DMS79 treated with DMSO at 0.1 percent for 48 hours (cell line): Measurements from ENCODE around the gene SLC35B4.

ENCODE experiments used
- DNase-seq: peaks from one replicate; lab custom pipeline; 2025; lab: John Stamatoyannopoulos, UW

The SLC35B4 gene, protein sequence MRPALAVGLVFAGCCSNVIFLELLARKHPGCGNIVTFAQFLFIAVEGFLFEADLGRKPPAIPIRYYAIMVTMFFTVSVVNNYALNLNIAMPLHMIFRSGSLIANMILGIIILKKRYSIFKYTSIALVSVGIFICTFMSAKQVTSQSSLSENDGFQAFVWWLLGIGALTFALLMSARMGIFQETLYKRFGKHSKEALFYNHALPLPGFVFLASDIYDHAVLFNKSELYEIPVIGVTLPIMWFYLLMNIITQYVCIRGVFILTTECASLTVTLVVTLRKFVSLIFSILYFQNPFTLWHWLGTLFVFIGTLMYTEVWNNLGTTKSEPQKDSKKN

DNA sequence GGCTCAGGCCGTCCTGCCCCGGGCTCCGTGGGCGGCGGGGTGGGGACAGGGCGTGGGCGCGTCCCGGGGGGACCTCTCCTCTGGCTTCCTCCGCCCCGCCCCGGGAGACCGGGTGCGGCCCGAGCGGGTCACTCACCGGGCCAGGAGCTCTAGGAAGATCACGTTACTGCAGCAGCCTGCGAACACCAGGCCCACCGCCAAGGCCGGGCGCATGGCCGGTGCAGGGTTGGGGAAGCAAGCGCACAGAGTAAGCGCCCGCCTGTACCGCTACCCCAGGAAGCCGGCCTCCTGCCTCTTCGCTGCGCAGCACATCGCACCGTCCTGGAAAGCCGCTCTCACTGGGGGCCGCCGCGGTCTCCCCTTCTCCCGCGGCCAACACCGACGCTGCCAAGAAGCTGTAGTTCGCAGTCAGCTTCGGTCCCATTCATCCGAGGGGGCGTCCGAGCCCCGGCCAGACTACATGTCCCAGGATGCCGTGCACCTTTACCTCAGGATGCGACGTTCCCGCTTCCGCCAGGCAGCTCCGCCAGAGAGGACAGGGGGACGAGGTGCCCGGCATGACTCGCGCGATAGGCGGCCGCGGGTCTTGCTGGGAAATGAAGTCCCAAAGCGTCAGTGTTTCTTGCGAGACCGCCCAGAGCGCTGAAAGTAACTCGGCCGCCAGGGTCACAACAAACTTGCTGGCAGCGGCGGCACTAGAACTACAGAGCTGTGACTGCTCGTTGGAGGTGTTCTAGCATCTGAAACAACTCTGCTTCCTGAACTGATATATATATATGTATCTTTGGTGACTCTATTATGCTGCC lies at the start of gene SLC35B4:
SLC35B4 (minus strand) TSS at position 392 of the 806 bp plus-strand sequence; CDS start at position 213, 179 bp downstream.
- DNase-seq = peak; percentile 94

DNA sequence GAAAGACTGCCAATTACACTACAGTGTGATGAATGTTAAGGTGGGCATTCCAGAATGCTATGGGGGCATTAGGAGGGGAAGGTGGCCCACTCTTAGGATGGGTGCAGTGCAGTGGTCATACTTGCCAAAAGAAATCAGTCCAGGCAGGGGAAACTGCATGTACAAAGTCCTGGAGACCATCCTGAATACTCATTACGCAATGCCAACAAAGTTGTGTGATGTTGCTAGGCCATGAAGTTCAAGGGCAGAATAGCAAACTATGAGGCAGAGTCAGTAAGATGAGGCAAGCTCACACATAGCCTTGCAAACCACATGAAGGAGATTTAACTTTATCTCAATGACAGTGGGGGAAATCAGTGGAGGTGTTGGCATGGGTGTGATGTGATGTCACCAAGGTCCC lies 49.8 kb upstream of the SLC35B4 start:
- no peak for DNase-seq

GRCh38 chr7:134365341-134366054 lies 48.8 kb upstream of the SLC35B4 start:
- DNase-seq = no peak

- no peak for DNase-seq
Observed at GRCh38 chr7:134364619-134365037, 47.9 kb upstream of the SLC35B4 start.

DNA sequence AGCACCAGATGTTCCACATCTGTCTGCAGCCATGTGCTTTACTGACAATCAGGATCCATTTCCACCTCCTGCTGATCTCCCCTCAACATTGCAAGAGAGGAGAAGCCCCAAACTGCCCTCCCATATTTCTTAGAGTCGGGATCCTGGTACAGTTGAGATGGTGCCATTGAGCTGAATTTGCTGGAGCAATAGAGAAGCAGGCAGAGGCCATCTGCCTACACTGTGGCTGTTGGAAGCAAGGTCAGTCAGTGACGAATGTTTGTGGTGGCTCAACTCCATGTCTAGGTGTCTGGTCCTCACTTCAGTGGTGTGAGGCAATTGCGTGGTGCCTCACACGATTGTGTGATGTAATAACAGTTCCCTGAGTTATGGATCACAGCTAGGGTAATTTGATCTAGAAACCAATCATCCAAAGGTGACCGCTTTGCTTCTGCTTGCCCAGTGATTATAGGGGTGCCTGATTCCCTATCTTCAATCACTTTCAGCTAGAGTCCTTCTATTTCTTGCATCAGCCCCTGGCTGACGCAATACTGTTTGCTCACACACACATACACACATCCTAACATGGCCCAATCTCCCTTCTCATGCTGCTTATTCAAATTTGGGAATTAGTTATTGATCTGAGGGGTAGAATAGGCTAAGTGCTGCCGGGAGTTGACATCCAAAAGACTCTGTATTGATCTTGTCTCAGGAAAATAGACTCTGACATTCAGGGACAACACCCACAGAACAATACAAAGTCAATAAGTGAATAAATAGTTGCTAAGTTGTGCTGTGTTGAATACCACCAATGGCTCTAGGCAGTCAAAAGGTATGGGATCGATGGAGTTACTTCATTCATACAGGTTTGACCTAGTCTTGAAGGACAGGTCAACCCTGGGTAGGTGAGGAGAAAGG lies 46.1 kb upstream of the SLC35B4 start:
- DNase-seq = no peak

DNA sequence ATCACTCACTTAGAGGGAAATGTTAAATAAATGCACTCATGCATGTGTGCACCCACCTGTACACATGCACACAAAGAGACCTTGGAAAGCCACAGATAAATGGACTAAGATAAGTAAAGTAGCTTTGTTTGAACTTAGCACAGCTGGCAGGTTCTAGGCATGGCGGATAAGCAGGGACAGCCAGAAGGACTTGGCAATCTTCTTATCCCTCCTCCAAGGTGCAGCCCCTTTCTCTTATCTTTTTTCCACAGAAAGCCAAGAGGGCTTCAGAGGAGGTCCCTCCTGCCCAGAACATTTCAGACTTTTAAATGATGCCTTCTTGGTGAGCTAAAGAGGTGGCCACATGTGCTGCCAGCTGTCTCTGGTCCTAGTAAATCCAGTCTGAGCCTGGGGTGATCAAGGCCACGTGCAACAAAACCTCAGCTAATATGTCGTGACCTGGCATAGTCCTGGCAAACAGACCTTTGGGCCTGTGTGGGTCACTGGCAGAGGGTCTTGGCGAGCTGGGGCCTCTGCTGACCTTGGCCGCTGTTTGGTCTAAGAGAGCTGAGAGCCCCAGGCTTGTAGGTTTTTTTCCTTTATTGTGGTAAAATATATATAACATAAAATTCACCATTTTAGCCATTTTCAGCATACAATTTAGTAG lies 43.2 kb upstream of the SLC35B4 start:
- DNase-seq = no peak

GRCh38 chr7:134357486-134357885 lies 40.8 kb upstream of the SLC35B4 start:
- no peak for DNase-seq

DNA sequence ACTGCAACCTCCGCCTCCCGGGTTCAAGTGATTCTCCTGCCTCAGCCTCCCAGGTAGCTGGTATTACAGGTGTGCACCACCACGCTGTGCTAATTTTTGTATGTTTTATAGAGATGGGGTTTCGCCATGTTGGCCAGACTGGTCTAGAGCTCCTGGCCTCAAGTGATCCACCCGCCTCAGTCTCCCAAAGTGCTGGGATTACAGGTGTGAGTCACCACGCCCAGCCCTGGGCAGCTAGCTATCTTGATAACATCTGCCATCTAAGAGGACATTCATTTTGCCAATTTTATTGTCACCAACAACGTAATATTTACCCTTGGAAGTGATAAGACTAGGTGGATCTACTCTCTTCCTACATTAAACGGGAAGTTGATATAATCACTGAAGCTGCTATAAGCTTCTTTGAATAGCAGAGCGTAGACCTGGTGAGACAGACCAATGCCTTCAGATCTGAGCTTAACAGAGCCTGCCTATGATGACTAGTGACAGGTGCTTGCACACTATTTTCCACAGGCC lies 39.7 kb upstream of the SLC35B4 start:
- no peak for DNase-seq

- DNase-seq = no peak
Observed at GRCh38 chr7:134355927-134356326, 39.2 kb upstream of the SLC35B4 start.

DNA sequence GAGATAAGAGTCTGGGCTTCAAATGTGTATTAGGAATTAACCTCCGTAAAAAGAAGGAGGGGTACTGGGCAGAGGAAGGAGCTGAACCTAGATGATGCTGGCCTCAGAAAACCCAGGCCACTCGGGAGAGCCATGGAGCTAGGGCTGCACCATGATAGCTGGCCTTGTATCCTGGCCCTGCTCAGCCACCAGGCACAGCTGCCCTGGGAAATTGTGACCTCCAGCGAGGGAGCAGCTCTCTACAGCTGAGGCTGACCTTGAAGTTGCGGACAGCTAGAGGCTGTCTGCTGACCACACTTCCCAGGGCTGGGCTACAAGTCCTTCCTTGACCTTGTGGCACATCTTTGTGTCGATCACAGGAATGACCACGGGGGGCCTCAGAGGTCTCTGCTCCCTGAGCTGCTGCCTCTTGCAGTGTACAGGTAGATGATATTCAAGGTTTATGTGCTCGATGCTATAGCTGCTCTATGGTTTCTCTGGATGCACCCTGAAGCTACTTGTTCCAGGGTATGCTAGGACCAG lies 38.3 kb upstream of the SLC35B4 start:
- DNase-seq = no peak

GRCh38 chr7:134353411-134353810 lies 36.7 kb upstream of the SLC35B4 start:
- no peak for DNase-seq

DNA sequence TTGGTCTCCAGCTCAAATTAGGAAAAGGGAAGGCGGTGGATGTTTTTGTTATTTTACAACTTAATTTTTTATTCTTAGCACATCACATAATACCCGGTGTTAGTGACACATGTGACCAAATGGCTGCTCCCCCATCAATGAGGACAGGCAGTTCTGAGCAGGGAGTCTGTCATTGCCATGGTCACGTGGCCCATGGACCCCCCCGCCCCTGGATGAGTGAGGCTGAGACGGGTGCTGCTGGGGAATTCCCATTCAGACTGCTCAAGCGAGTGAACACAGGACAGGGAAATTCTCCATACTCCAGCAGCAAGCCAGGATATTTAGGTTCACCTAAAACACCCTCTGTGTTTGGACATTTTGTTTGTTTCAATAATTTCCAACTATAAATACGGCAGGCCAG lies 34.7 kb upstream of the SLC35B4 start:
- no peak for DNase-seq

GRCh38 chr7:134350709-134351108 lies 34.0 kb upstream of the SLC35B4 start:
- no peak for DNase-seq

DNA sequence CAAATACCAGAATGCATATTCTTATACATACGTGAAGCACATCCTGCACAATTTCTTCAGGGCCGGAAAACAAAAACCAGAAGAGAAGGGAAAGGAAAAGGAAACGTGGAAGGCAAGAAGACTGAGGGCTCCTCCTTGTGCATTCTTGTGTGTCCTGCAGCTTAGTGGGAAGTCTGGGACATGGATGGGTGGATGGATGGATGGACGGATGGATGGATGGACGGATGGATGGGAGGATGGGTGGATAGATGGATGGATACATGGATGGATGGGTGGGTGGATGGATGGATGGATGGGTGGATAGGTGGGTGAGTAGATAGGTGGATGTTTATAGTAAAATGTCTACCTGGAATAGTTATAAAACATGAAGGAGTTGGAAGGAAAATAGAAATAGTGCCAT lies 30.8 kb upstream of the SLC35B4 start:
- DNase-seq = no peak

DNA sequence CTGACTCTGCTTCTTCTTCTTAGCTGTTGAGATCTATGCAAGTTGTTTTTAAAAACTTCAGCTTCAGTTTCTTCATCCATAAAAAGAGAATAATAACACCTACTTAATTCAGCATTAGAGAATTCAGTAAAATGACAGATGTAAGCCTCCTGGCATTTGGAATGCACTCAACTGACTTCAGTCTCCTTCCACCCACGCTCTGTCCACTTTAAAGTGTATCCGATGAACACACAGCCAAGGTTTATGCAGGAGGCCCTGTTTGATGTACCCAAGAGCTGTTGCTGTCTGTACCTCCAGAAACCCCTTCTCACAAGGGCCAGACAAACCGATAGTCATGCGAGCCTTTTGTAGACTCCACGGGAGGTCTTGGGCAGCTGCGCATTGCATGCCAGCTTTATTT lies 27.1 kb upstream of the SLC35B4 start:
- DNase-seq = no peak

DNA sequence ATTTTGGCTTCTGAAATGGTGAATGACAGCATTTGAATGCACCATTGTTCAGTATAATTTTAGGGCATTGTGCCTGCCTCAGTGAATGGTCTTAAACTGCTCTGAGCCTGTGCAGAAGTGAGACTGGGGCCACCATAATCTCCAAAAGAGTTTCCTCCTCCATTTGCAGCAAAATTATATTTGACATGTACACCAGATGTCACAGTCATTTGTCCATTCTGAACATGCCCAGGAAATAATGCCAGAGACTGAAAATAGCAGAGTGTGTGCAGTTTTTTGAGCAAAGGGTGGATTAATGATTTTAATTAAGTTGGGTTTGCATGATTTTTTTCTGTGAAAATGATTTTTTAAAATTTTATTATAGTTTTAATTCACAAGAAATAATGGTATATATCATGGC lies 26.4 kb upstream of the SLC35B4 start:
- no peak for DNase-seq

- no peak for DNase-seq
Observed at GRCh38 chr7:134339475-134339874, 22.7 kb upstream of the SLC35B4 start.

GRCh38 chr7:134337980-134338379 lies 21.2 kb upstream of the SLC35B4 start:
- no peak for DNase-seq

- no peak for DNase-seq
Observed at GRCh38 chr7:134334408-134334807, 17.7 kb upstream of the SLC35B4 start.

GRCh38 chr7:134333943-134334342 lies 17.2 kb upstream of the SLC35B4 start:
- DNase-seq = no peak

DNA sequence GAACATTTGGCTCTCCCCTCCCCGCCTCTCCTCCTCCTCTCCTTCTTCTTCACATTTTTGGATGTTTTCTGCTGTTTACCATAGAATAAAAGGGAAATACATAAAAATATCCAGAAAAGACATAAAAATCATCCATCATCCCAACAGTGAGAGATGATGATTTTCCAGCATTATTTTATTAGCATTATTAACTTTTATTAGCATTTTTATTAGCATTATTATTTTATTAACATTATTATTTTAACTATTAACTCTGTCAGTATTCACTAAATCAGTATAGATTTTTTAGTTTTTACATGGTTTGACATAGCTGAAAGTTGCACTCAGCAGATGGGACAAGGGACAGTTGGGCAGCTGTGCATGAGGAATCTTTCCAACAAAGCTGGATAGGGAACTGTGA lies 16.2 kb upstream of the SLC35B4 start:
- no peak for DNase-seq
